Activated naive CD4-positive, alpha-beta T cell treated with anti-CD3 and anti-CD28 coated beads for 36 hours (primary cell): ENCODE measurements around the gene DLX3. TPM values are rescaled to one million over a fixed set of nuclear protein-coding genes. Genes with fewer than 3 reads are reported as not detected.

Source experiments
- CTCF ChIA-PET: fragments of 350-600 bp; sonication (Branson Sonifier 250); formaldehyde crosslinking; loops from one replicate; lab custom pipeline; 2021; ENCODE audit warnings: antibody characterized with exemption; lab: Charles Lee
- DNase-seq: peaks from one replicate; pipeline ENCODE4 v3.0.0-alpha.2; 2020
- H3K27ac Mint-ChIP-seq: one replicate; pipeline ENCODE4 v1.8.0; 2021; ENCODE audit warnings: mild to moderate bottlenecking, mixed read lengths
- H3K27me3 Mint-ChIP-seq: one replicate; pipeline ENCODE4 v1.8.0; 2021; ENCODE audit warnings: low read depth, mixed read lengths
- H3K36me3 Mint-ChIP-seq: one replicate; pipeline ENCODE4 v1.8.0; 2021; ENCODE audit warnings: low read depth, mixed read lengths
- H3K4me1 Mint-ChIP-seq: one replicate; pipeline ENCODE4 v1.8.0; 2021; ENCODE audit warnings: low read depth, mixed read lengths
- H3K4me3 Mint-ChIP-seq: one replicate; pipeline ENCODE4 v1.8.0; 2021; ENCODE audit warnings: mild to moderate bottlenecking, moderate library complexity, mixed read lengths
- H3K9me3 Mint-ChIP-seq: one replicate; pipeline ENCODE4 v1.8.0; 2021; ENCODE audit warnings: mixed read lengths
- intact Hi-C: fragments of 100-400 bp; cut with micrococcal nuclease; formaldehyde crosslinking; loops from one replicate; pipeline ENCODE4 v1.15.1; 2023
- total RNA-seq, 2 experiments: library from RNA; stranded (reverse); gene quantifications; one replicate each; pipeline ENCODE4 v1.2.3, GENCODE V29; 2021

DLX3 gene
- total RNA-seq, 2 experiments from 2014 or later: not detected

DNA sequence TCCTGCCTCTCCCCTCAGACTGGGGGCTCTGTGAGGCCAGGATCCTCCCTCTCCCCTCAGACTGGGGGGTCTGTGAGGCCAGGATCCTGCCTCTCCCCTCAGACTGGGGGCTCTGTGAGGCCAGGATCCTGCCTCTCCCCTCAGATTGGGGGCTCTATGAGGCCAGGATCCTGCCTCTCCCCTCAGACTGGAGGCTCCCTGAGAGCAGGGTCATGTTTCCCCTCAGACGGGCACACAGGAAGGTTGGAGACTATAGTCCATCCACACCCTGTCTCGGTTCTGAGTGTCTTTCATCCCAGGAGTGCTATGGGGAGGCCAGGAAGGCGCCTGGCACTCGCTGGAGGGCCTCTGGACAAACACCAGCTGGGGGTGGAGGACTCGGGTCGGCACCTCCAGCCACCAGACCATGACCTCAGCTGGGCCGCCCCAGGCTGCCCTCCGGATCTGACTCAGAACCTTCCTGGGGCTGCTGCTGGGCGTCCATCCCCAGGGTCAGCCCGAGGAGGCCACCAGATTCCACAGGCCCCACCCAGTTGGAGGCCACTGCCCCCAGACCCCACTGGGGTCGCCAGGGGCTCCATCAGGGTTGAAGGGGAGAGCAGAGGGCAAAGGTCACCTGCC, 48.0 kb downstream of the DLX3 start:
- peaks cover 20% of the 10 kb centered on the region for H3K27me3 Mint-ChIP-seq
- H3K4me1 Mint-ChIP-seq: no peaks in the 10 kb centered on the region
- H3K4me3 Mint-ChIP-seq: no peak overlapping the region
- CTCF ChIA-PET: interaction anchor here (0.6 to 7.0 kb wide), 2 partner anchors 50 to 147 kb away, joined by 3 to 184 read pairs; partner anchors contain the start of gene DLX3
- H3K27ac Mint-ChIP-seq: no peak overlapping the region
- intact Hi-C loops: no loop called here
- DNase-seq: no peak
- H3K9me3 Mint-ChIP-seq: no peaks in the 10 kb centered on the region
- H3K36me3 Mint-ChIP-seq: no peaks in the 10 kb centered on the region

- Mint-ChIP-seq H3K36me3 (no peaks in the 10 kb centered on the region), H3K27me3 (peaks cover 17% of the 10 kb centered on the region), H3K9me3 (no peaks in the 10 kb centered on the region), H3K4me3 (no peak overlapping the region), H3K27ac (no peak overlapping the region), H3K4me1 (no peaks in the 10 kb centered on the region)
- intact Hi-C loops: no loop called here
- DNase-seq: no peak
- CTCF ChIA-PET: interaction anchor here (0.6 to 2.0 kb wide), 3 partner anchors 40 to 144 kb away, joined by 3 to 6 read pairs (median 3); no protein-coding TSS in a partner anchor
These were observed 48.8 kb downstream of the DLX3 start for GRCh38 chr17:49946208-49946607.

DNA sequence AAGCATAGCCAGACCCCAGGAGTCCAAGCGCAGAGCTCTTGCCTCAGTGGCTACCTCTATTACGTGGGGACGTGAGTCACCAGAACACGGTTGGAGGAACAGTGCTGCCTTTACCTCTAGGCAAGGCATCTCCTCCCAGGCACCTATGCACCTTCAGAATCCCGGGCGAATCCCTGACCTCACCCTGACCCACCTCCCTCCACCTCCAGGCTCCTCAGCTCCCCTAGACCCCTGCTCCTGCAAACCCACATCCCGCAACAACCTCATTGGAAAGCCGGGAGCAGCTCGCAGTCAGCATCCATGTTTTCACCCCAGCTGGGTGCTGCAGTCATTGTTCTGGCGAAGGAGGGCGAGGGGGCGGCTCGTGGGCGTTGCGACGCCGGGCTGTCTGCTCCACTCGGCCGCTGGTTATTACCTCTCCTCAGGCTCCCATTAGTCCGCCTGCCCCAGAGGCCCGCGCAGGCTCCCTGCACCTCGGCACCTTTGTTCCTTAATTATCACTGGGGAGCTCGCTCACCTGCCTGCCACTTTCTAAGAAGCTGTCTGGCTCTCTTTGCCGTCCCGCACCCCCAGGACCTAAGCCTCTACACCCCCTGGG, 50.7 kb downstream of the DLX3 start:
- H3K9me3 Mint-ChIP-seq: no peaks in the 10 kb centered on the region
- H3K4me3 Mint-ChIP-seq: no peak overlapping the region
- intact Hi-C loops: no loop called here
- CTCF ChIA-PET: interaction anchor here (2.0 kb wide), 2 partner anchors 8 to 52 kb away, joined by 5 to 6 read pairs; no protein-coding TSS in a partner anchor
- H3K27ac Mint-ChIP-seq: no peak overlapping the region
- H3K27me3 Mint-ChIP-seq: peaks cover 5% of the 10 kb centered on the region
- no peak for DNase-seq
- no peaks in the 10 kb centered on the region for H3K36me3 Mint-ChIP-seq
- H3K4me1 Mint-ChIP-seq: no peaks in the 10 kb centered on the region

- H3K27ac Mint-ChIP-seq: no peak overlapping the region
- no peak for DNase-seq
- H3K36me3 Mint-ChIP-seq: no peaks in the 10 kb centered on the region
- CTCF ChIA-PET: interaction anchor here (1.6 to 4.7 kb wide), 3 partner anchors 10 to 54 kb away, joined by 3 to 26 read pairs (median 5); no protein-coding TSS in a partner anchor
- no peaks in the 10 kb centered on the region for H3K4me1 Mint-ChIP-seq
- intact Hi-C loops: no loop called here
- H3K4me3 Mint-ChIP-seq: no peak overlapping the region
- no peaks in the 10 kb centered on the region for H3K9me3 Mint-ChIP-seq
- H3K27me3 Mint-ChIP-seq: peaks cover 4% of the 10 kb centered on the region
These were observed 52.1 kb downstream of the DLX3 start for GRCh38 chr17:49942947-49943346.

- Mint-ChIP-seq H3K27me3 (peaks cover 4% of the 10 kb centered on the region), H3K36me3 (no peaks in the 10 kb centered on the region), H3K9me3 (no peaks in the 10 kb centered on the region), H3K27ac (no peak overlapping the region), H3K4me1 (no peaks in the 10 kb centered on the region), H3K4me3 (no peak overlapping the region)
- DNase-seq: no peak
- intact Hi-C loops: no loop called here
- CTCF ChIA-PET: interaction anchor here (0.6 to 4.7 kb wide), 5 partner anchors 11 to 61 kb away, joined by 3 to 26 read pairs (median 4); no protein-coding TSS in a partner anchor
These were observed 53.6 kb downstream of the DLX3 start for GRCh38 chr17:49941427-49941826.

Other genes with a start within 250 kb of the DLX3 start
- gene FAM117A, start 231.1 kb downstream of the DLX3 start, total RNA-seq: 10 to 100 TPM; 17.7 TPM
- 10 to 100 TPM; 83.9 to 85.8 TPM for gene KAT7, start 206.5 kb downstream of the DLX3 start, total RNA-seq
- not detected for gene TAC4, start 147.2 kb downstream of the DLX3 start, total RNA-seq
- gene DLX4, start 26.0 kb downstream of the DLX3 start, total RNA-seq: under 1 TPM; 0.67 to 0.81 TPM
- gene ITGA3, start 60.9 kb upstream of the DLX3 start, total RNA-seq: 10 to 100 TPM; 17.9 to 19.3 TPM
- 10 to 100 TPM; 10.5 to 11.1 TPM for gene PDK2, start 100.1 kb upstream of the DLX3 start, total RNA-seq
- 1 to 10 TPM; 1.1 to 1.3 TPM for gene SAMD14, start 134.9 kb upstream of the DLX3 start, total RNA-seq
- gene PPP1R9B, start 155.5 kb upstream of the DLX3 start, total RNA-seq: 10 to 100 TPM; 67.7 TPM
- under 1 TPM in 1 of 2 experiments, not detected in 1; 0.14 TPM for gene SGCA, start 170.8 kb upstream of the DLX3 start, total RNA-seq
- 1 to 10 TPM in 1 of 2 experiments, under 1 TPM in 1; 0.95 to 1.7 TPM for gene COL1A1, start 206.4 kb upstream of the DLX3 start, total RNA-seq